ENCODE data around the gene TRMT112.
"Not testable (repeated sequence)": the region's sequence is repeated elsewhere in the genome, so short reads cannot be mapped to it uniquely, and the experiment has no call there.

TRMT112 gene

DNA sequence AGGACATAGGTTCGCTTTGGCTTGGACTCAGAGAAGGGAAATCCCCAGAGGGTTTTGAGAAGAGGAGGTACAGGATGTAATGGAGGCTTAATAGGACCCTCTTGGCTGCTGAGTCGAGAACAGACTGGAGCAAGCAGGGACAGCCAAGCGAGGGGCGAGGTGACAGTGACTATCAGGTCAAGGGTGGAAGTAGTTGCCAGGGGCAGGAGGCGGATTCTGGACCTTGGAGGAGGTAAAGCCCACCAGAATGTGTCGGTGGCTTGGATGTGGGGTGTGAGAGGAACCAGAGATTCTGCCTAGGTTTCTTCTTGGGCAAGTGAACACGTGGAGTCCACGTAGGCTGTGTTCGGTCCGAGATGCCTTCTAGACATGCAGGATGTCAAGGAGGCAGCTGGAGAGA lies 4.4 kb downstream of the TRMT112 start:
- DNase-seq (ENCODE audit: low read depth) = no peak

DNA sequence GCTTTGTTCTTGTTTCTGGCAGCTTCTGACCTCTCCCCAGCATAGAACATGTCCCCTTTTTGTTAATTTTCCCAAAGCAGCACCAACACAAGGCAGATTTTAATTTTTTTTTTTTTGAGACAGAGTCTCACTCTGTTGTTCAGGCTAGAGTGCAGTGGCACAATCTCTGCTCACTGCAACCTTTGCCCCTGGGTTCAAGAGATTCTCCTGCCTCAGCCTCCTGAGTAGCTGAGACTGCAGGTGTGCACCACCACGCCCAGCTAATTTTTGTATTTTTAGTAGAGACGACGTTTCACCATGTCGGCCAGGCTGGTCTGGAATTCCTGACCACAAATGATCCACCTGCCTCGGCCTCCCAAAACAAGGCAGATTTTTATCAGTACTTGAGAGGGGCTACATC lies 9.6 kb downstream of the TRMT112 start:
- DNase-seq (ENCODE audit: low read depth) = not testable (repeated sequence)

DNA sequence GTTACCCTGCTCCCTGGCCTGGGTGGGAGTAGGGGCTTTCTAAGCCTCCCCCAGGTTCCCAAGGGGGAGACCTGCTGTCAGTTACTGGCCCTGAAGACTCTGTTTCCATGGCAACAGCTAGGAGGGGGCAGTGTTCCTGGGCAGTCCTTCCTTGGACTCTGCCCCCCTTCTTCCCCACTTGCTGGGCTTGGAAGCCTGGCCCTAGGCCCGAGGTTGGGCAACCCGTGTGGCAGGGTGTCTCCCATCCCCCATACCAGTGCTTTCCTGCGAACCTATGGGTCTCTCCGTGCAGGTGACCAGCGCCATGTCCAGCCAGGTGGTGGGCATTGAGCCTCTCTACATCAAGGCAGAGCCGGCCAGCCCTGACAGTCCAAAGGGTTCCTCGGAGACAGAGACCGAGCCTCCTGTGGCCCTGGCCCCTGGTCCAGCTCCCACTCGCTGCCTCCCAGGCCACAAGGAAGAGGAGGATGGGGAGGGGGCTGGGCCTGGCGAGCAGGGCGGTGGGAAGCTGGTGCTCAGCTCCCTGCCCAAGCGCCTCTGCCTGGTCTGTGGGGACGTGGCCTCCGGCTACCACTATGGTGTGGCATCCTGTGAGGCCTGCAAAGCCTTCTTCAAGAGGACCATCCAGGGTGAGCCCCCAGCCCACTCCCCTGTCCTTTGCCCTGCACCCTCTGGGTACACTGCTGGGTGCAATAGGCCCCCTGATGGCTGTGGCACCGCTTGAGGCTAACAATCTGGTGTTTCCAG lies 10.3 kb downstream of the TRMT112 start:
- peak; percentile 45 for DNase-seq (ENCODE audit: low read depth)

GRCh38 chr11:64306563-64306875 lies 10.8 kb downstream of the TRMT112 start:
- no peak for DNase-seq (ENCODE audit: low read depth)

DNA sequence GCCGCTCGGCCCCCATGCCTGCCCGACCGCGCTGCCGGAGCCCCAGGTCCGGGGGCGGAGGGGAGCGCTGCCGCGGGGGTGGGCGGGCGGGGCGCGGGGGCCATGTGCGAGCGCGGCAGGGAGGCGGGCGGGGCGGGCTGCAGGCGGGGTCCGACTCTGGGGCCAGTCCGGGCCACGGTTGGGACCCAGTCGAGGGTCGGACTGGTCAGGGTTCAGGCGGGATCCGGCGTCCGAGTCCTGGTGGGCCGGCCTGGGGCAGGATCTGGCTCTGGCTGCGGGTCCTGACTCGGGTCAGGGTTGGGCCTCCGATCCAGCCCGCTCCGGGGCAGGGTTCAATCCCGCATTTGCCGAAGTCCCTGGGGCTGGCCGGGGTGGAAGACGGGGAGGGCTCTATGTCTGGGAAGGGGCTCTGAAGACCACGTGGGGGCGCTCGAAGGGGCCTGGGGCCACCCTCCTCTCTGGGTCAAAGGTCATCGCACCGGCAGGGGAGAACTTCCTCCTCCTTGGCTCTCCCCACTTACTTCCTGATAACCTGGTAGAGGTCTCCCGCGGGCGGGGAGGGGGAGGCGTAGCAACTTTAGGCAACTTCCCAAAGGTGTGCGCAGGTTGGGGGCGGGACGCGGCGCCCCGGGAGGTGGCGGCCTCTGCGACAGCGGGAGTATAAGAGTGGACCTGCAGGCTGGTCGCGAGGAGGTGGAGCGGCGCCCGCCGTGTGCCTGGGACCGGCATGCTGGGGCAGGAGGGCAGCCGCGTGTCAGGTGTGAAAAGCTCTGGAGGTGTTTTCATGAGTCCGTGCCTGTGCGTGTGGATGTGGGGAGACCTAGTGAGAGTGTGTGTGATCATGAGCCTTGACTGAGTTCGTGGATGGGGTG lies 11.4 kb downstream of the TRMT112 start:
- DNase-seq (ENCODE audit: low read depth) = peak; percentile 56

- DNase-seq (ENCODE audit: low read depth) = peak; percentile 98
Measured at GRCh38 chr11:64305075-64305690, 12.2 kb downstream of the TRMT112 start, which contains the start of gene ESRRA. TSS of gene ESRRA (plus strand) at chr11:64305524. CDS start at chr11:64307180, 1,656 bp downstream.

- DNase-seq (ENCODE audit: low read depth) = peak; percentile 95
Measured at GRCh38 chr11:64304316-64305072, 12.9 kb downstream of the TRMT112 start.

- no peak for DNase-seq (ENCODE audit: low read depth)
Measured at GRCh38 chr11:64304032-64304315, 13.4 kb downstream of the TRMT112 start.

- peak; percentile 35 for DNase-seq (ENCODE audit: low read depth)
Measured at GRCh38 chr11:64303109-64304031, 14.0 kb downstream of the TRMT112 start.

- no peak for DNase-seq (ENCODE audit: low read depth)
Measured at GRCh38 chr11:64299847-64300648, 17.3 kb downstream of the TRMT112 start, which contains the start of gene CATSPERZ. TSS of gene CATSPERZ (plus strand) at chr11:64300358. CDS start at chr11:64300411, 53 bp downstream.

DNA sequence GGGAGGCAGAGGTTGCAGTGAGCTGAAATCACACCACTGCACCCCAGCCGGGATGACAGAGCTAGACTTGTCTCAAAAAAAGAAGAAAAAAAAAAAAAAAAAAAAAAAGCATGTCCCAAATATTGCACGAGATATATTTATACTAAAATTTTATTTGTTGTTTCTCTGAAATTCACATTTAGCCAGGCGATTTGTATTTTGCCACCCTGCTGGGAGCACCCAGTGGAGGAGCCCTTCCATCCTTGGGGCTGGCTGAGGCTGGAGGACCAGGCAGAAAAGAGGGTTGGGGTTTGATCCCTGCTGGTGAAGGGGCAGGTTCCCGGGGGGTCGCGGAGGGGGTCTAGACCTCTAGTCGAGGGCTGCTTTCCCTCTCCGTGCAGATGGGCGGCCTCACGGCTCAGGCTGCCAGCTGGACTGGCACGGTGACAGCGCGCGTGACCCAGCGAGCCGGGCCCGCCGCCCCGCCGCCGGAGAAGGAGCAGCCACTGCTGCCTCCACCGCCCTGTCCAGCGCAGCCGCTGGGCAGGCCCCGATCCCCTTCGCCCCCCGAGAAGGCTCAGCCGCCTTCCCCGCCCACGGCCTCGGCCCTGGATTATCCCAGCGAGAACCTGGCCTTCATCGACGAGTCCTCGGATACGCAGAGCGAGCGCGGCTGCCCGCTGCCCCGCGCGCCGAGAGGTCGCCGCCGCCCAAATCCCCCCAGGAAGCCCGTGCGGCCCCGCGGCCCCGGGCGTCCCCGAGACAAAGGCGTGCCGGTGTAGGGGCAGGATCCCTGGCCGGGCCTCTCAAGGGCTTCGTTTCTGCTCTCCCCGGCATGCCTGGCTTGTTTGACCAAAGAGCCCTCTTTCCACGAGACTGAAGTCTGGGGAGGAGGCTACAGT lies 18.2 kb downstream of the TRMT112 start:
- no peak for DNase-seq (ENCODE audit: low read depth)

DNA sequence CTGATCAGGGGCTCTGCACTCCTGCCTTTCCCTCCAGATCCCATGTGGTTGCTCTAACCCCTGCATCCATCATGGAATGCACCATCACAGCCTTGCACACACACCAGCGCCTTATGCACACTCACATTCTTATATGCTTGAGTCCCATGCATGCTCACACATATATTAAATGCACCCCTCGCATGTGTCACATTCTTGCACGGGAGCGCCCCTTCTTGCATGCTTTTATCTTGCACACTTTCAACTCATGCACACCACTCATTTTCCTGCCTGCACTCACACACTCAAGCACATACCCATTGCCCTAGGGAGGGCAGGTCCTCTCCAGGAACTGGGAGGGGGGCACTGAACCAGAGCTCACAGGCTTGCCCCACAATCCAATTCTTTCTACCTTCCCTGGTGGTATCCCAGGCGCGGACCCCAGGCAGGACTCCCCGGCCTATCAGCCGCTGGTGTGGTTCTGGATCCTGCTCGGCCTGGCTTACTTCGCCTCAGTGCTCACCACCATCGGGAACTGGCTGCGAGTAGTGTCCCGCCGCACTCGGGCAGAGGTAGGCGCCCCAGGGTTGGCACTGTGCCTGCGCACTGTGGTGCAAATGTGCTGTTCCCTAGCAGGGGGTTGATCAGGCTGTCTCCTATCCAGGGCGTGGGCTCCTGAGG lies 19.5 kb downstream of the TRMT112 start:
- DNase-seq (ENCODE audit: low read depth) = no peak

DNA sequence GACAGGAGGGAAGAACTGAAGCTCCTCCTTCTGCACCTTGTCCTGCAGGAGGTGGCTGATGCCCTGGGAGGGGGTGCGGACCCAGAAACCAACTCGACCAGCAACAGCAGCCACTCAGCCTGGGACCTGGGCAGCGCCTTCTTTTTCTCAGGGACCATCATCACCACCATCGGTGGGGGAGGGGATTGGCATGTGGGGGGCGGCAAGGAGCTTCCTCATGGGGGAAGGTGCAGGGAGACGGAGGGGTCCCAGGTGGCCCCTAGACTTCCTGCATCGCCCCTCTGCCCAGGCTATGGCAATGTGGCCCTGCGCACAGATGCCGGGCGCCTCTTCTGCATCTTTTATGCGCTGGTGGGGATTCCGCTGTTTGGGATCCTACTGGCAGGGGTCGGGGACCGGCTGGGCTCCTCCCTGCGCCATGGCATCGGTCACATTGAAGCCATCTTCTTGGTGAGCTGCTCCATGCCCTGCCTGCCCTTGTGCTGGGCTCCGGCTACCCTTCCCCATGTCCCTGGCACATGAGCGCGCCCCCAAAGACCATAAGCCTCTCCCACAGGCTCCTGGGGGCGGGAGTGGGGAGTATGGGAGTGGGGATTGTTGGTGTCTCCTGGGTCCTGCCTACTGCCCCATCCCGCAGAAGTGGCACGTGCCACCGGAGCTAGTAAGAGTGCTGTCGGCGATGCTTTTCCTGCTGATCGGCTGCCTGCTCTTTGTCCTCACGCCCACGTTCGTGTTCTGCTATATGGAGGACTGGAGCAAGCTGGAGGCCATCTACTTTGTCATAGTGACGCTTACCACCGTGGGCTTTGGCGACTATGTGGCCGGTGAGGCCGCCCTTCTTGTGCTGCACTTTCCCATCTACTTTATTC lies 20.3 kb downstream of the TRMT112 start:
- no peak for DNase-seq (ENCODE audit: low read depth)

DNA sequence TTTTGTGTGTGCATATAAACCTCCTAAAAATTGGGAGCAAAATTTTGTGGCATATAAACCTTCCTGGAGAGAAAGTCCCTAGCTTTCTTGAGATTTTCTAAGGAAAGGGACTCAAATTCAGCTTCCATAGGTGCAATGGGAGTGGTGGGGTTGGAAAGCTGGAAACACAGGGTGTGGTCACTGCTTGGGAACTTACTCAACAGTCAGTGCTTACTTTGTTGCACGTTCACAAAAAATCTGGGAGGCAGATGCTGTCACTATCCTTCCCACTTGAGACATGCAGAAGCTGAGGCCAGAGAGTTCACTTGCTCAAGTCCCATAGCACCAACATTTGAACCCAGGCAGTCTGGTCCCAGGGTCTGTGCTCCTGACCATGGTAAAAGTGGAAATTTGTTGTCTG lies 21.1 kb downstream of the TRMT112 start:
- DNase-seq (ENCODE audit: low read depth) = no peak

DNA sequence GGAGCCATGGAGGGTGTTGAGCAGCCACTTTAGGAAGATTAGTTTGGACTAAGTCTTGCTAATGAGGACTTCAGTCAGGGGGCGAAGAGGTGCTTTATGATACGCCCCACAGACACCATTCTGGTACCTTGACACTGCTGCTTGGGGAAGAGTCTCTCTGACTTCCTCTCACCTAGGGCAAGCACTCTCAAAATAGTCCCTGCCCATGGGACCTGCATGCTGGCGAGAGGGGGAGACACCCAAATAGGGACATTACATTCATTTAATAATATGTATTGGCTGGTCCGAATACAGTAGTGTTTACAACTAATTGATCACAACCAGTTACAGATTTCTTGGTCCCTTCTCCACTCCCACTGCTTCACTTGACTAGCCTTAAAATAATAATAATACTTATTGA lies 21.6 kb downstream of the TRMT112 start:
- no peak for DNase-seq (ENCODE audit: low read depth)

- no peak for DNase-seq (ENCODE audit: low read depth)
Measured at GRCh38 chr11:64294774-64295173, 22.6 kb downstream of the TRMT112 start.

DNA sequence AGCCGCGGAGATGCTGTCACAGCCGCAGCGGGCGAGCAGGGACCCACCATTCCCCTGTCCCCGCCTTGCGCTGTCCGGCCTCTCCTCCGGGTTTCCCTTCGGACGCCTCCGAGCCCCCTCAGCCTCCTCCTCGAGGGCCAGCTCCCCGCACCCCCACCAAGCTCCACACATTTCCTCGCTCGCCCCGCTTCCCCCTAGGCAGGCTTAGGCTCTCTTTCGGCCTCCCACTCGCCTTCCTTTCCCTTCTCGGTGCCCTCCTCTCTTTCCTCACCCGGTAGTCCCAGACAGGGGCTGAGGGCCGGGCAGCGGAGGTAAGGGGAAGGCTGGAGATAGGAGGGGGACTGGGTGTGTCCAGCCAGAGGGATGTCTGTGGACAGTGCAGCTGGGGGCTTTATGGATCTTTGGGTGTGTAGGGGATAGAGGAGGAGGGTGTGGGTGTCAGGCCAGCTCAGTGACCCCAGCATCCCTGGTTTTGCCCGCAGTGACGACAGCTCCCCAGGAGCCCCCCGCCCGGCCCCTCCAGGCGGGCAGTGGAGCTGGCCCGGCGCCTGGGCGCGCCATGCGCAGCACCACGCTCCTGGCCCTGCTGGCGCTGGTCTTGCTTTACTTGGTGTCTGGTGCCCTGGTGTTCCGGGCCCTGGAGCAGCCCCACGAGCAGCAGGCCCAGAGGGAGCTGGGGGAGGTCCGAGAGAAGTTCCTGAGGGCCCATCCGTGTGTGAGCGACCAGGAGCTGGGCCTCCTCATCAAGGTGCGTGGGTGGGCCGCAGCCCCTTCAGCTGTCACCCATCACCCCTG lies 24.7 kb downstream of the TRMT112 start:
- DNase-seq (ENCODE audit: low read depth) = no peak

Data from ELR (cell line).